NK-92 (cell line): ENCODE measurements around the gene NEK3.
"Not testable (repeated sequence)": the region's sequence is repeated elsewhere in the genome, so short reads cannot be mapped to it uniquely, and the experiment has no call there.

ENCODE experiments used
- DNase-seq: peaks from one replicate; lab custom pipeline; 2025; ENCODE audit not compliant: unreplicated experiment; lab: John Stamatoyannopoulos, UW

Gene NEK3, protein sequence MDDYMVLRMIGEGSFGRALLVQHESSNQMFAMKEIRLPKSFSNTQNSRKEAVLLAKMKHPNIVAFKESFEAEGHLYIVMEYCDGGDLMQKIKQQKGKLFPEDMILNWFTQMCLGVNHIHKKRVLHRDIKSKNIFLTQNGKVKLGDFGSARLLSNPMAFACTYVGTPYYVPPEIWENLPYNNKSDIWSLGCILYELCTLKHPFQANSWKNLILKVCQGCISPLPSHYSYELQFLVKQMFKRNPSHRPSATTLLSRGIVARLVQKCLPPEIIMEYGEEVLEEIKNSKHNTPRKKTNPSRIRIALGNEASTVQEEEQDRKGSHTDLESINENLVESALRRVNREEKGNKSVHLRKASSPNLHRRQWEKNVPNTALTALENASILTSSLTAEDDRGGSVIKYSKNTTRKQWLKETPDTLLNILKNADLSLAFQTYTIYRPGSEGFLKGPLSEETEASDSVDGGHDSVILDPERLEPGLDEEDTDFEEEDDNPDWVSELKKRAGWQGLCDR

GRCh38 chr13:52159159-52159982 is at the start of gene NEK3:
Gene NEK3, minus strand, starts transcription at chr13:52159597. Its CDS starts 3,406 bp downstream, at chr13:52156191.
- no peak for DNase-seq

DNA sequence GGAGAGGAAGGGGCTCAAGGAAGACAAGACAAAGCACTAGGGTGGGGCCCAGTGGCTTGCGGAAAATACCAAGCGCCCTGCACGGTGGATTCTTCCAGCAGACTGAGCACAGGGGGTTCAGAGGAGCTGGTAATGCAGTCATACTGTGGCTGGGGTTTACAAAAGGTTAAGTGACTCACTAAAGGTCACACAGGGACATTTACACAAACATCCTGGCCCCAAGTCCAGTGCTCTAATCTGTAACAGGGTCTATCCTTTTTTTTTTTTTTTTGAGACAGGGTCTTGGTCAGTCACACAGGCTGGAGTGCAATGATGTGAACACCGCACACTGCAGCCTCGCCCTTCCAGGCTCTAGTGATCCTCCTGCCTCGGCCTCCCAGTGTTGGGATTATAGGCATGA is 49.0 kb upstream of the NEK3 start:
- not testable (repeated sequence) for DNase-seq

- DNase-seq = not testable (repeated sequence)
Measured at GRCh38 chr13:52207896-52208295, 48.5 kb upstream of the NEK3 start.

GRCh38 chr13:52207337-52207736 is 47.9 kb upstream of the NEK3 start:
- not testable (repeated sequence) for DNase-seq

DNA sequence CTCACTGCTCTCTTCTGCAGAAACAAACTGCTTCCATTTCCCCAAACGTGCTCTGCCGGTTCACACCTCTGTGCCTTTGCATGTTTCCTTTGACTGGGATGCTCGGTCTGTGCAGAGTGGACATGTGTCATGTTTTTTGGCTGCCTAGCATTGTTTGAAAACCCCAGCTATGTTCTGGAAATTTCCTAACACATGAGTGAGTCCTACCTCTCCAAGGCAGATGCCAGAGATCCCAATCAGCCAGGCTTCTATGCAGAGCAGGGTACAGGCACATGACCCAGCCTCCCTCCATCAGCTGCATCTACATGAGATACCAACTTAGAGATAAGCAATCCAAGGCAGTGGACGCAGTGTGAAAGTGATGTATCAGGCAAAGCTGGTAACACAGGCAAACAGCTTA is 45.1 kb upstream of the NEK3 start:
- DNase-seq = not testable (repeated sequence)

DNA sequence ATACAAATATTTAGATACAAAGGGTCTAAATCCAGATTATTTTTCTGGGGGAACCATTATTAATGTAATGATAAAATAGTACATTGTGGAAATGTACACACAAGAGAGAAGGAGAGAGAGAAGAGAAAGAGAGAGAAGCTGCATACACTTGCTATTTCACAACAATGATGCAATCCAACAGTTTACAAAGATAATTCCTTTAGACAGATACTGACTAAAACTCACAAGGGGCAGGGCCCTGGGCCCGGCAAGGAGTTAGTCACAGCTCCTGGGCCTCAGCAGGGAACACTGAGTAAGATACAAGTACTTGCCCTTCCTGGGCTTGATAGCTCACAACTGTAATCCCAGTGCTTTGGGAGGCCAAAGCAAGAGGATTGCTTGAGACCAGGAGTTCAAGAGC is 44.5 kb upstream of the NEK3 start:
- DNase-seq = not testable (repeated sequence)

GRCh38 chr13:52202506-52202905 is 43.1 kb upstream of the NEK3 start:
- DNase-seq = not testable (repeated sequence)

DNA sequence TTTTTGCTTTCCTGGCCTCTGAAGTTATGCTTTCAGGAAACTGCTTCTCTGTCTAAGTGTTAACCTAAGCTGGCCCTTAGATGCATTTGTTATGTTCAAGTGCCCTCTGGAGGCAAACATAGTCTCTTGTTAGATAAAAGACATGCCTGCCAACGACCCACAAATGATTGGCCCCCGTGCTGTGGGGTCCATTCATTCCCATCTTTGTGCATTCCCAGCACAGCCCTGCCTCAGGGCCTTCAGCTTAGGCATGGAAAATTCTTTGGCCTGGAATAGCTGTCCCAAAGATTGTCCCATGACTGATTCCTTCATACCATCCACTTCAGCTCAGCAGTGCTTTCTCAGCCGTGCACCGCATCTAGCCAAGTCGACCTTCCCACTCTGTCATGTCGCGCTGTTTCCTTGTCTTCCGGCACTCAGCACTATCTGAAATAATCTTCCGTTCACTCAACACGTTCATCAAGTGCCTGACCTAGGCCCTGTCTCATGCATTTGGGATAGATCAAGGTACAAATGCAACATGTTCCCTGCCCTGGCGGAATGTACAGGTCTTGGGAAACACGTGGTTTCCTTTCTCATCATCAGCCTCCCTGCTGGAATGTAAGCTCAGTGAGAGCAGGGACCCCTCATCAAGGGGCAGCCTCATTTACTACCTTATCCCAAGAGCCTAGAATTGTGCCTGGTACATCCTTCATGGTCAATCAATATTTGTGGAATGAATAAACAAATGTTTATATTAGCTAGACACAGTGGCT is 42.2 kb upstream of the NEK3 start:
- not testable (repeated sequence) for DNase-seq

DNA sequence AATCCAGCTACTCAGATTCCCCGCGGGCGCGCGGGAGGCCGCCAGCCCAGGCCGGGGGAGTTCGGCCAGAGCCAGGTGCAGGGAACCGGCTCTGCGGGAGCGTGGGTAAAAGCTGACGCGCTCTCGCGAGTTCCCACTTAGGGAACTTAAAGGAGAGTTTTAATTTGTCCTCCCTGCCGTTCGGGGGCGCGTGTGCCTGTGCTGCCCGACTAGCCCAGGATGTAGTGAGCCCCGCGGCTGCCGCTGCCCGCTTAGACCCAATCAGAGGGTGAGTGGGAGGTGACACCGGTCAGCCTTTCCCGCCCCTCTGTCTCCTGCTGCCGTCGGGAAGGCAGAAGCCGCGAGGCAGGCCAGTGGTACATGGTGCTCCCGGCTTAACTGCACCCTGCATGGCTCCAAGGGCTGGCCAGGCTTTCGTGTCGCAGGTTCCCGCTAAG is 36.0 kb upstream of the NEK3 start:
- no peak for DNase-seq

DNA sequence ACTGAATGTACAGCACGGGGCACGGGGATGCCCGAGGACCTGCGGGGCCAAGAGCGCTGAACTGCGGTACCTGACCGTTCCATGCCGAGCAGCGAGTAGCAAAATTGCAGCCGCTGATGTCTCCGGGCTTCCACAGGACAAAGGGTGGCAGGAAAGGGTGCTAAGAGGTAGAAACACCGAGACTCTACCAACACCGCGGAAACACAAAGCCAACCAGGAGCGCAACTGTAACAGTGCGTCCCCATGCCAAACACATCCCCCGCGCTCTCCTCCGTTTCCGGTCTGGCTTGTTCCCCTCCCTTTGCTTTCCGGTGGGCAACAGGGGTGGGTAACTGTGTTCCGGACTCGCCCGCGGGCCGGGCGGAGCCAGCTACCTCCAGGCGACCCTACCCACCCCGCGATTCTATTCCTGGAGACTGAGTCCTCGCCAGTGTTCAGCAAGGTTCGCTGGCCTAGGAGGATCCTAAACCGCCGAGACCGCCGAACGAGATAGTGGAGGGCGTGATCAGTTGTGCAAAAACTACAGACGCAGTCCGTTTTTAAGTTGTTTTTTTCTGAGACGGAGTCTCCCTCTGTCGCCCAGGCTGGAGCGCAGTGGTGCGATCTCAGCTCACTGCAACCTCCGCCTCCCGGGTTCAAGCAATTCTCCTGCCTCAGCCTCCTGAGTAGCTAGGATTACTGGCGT is 34.9 kb upstream of the NEK3 start:
- DNase-seq = no peak

GRCh38 chr13:52193587-52194183 is 34.3 kb upstream of the NEK3 start:
- not testable (repeated sequence) for DNase-seq

DNA sequence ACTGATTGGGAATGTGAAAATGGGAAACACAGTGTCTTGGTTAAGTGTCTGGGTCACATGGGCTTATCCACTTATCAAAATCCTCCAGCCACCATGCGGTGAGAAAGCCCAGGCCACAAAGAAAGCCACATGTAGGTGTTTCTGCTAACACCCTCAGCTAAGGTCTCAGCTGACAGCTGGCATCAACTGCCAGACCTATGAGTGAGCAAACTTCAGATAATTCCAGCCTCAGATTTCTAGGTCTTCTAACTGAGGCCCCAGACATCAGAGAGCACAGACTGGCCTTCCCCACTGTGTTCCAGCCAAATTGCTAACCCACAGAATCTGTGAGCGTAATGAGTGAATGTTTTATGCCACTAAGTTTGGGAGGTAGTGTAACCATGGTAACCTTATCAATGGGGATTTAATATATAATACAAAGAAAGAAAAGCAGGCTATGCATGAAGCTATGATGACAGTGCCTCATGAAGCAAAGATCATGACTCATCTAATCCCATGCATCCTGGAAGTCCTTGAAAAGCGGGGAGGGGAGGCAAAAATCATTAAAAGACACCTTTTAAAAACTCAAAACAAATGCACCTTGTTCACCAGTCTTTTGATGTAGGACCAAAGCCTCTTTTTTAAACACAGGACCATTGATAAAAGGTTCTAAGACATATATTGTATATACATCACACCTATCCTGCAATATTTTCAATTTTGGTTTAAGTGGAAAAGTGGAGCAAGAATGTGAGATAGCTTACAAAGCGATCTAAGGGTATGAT is 28.2 kb upstream of the NEK3 start:
- DNase-seq = not testable (repeated sequence)

DNA sequence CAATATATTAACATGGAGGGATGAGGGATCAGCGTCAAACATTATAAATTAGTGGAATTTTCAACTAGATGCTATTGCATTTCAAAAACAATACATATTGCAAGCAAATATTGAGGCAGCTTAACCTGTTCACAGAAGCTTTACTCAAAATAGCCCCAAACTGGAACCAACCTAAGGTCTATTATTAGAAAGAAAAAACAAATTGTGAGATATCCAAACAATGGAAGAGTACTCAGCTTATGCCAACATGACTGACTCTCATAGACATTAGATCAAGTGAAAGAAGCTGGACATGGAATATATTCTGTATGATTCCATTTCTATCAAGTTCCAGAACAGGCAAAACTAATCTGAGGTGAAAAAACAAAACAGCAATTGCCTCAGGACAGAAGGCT is 27.6 kb upstream of the NEK3 start:
- no peak for DNase-seq

DNA sequence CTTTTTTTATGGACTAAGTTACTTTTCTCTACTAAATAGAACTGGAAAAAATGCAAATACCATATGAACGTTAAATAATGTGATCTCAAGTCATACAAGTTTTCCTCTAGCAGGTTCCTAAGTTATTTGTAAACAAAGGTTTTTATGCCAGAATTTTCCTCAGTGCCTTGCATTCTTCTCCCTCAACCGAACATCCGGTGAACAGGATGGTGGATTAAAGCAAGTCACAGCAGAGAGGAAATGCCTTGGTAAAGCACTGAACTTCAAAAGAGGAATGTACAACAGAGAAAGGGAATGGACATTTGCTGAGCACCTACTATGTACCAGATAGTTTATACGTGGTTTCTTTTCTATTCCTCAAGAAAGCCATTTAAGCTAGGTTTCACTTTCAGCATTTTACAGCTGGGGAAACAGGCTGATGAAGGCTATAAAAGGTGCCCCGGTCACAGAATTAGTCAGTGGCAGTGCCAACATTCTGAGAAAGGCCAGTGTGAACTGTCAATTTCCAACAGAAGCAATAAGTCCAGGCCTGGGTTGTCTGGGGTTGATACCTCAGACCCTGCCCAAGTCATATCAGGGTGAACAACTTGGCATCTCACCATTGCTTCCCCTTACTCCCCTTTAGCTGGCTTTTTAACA is 22.0 kb upstream of the NEK3 start:
- not testable (repeated sequence) for DNase-seq

DNA sequence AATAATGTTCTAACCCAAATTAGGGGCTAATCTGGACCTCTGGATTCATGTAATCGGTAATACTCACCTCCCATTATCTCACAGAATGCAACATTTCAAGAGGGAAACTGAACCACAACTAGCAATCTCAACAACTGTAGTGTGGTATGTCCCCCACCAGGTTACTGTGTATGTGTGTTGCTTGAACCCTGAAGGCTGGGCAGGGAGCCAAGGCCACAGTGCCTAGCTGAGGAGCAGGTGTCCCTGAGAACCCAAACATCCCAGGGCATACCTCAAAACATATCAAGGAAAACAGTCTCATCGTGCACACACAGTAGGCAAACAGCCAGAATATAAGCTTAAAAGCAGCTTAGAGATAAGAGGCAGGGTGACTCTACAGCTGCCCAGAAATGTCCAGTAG is 20.5 kb upstream of the NEK3 start:
- no peak for DNase-seq

DNA sequence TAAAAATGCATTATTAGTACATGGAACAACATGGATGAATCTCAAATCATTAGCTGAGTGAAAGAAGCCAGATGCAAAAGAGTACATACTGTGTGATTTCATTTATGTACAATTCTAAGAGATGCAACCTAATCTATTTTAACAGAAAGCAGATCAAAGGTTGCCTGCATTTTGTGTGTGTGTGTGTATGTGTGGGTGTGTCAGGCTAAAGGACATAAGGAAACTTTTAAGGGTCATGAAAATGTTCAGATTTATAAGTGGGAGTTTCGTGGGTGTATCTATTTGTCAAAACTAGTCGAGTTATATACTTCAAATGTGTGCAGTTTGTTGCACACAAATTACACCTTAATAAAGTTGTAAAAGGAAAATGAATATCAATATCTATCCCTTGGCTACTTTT is 17.9 kb upstream of the NEK3 start:
- DNase-seq = no peak

- not testable (repeated sequence) for DNase-seq
Measured at GRCh38 chr13:52173970-52174369, 14.6 kb upstream of the NEK3 start.

GRCh38 chr13:52173373-52173772 is 14.0 kb upstream of the NEK3 start:
- DNase-seq = no peak

- not testable (repeated sequence) for DNase-seq
Measured at GRCh38 chr13:52171686-52172085, 12.3 kb upstream of the NEK3 start.
